Loucy (cell line): ENCODE data around the gene LTBP1.

ENCODE experiments used
- H2AFZ ChIP-seq: fragments of 200-600 bp; sonication (generic); 2 replicates; pipeline ENCODE4 v1.6.0; 2016; ENCODE audit warnings: antibody characterized with exemption, mild to moderate bottlenecking, low read length, moderate library complexity
- H3F3A ChIP-seq: fragments of 200-600 bp; 2 replicates; pipeline ENCODE4 v1.6.0; 2016; ENCODE audit warnings: antibody characterized with exemption, low read depth, mild to moderate bottlenecking
- H3K27me3 ChIP-seq: fragments of 200-600 bp; sonication (generic); 2 replicates; pipeline ENCODE4 v1.6.1; 2014; ENCODE audit warnings: low read length, mild to moderate bottlenecking; ENCODE audit not compliant: insufficient read depth, poor library complexity, severe bottlenecking
- H3K36me3 ChIP-seq: fragments of 200-600 bp; sonication (generic); 2 replicates; pipeline ENCODE4 v1.6.1; 2016; ENCODE audit warnings: low read length; ENCODE audit not compliant: insufficient read depth
- H3K4me1 ChIP-seq: fragments of 200-600 bp; sonication (generic); 2 replicates; pipeline ENCODE4 v1.5.1; 2014; ENCODE audit warnings: low read length, mild to moderate bottlenecking; ENCODE audit not compliant: insufficient read depth, poor library complexity, severe bottlenecking
- H3K4me2 ChIP-seq: fragments of 200-600 bp; sonication (generic); 2 replicates; pipeline ENCODE4 v1.6.0; 2014; ENCODE audit warnings: antibody characterized with exemption, low read length, low read depth, mild to moderate bottlenecking; ENCODE audit not compliant: poor library complexity, severe bottlenecking
- H3K4me3 ChIP-seq: fragments of 200-600 bp; sonication (generic); 2 replicates; pipeline ENCODE4 v1.5.1; 2014; ENCODE audit warnings: low read length, mild to moderate bottlenecking, mixed read lengths; ENCODE audit not compliant: poor library complexity, severe bottlenecking
- H3K79me2 ChIP-seq: fragments of 200-600 bp; sonication (generic); 2 replicates; pipeline ENCODE4 v1.6.1; 2014; ENCODE audit warnings: low read length; ENCODE audit not compliant: insufficient read depth
- H3K9ac ChIP-seq: fragments of 200-600 bp; sonication (generic); 2 replicates; pipeline ENCODE4 v1.6.0; 2014; ENCODE audit warnings: mild to moderate bottlenecking, low read depth, low read length, moderate library complexity; ENCODE audit not compliant: poor library complexity, severe bottlenecking
- H3K9me2 ChIP-seq: fragments of 200-600 bp; sonication (generic); replicated peaks from 2 replicates; pipeline ENCODE4 v1.6.1; 2016; ENCODE audit warnings: low read depth, low read length, mixed read lengths
- H3K9me3 ChIP-seq: fragments of 200-600 bp; sonication (generic); 2 replicates; pipeline ENCODE4 v1.6.1; 2014; ENCODE audit warnings: mild to moderate bottlenecking, antibody characterized with exemption, low read length, low read depth; ENCODE audit not compliant: insufficient read depth
- H4K20me1 ChIP-seq: fragments of 200-600 bp; sonication (generic); 2 replicates; pipeline ENCODE4 v1.6.0; 2014; ENCODE audit warnings: antibody characterized with exemption, low read length, mild to moderate bottlenecking; ENCODE audit not compliant: insufficient read depth, poor library complexity, severe bottlenecking
- CTCF ChIP-seq: fragments of 200-600 bp; sonication (generic); conservative IDR thresholded peaks from 2 replicates; pipeline ENCODE4 v1.5.1; 2014; ENCODE audit warnings: mild to moderate bottlenecking, antibody characterized with exemption, low read length
- EZH2phosphoT487 ChIP-seq: fragments of 200-600 bp; IDR thresholded peaks from 2 replicates; pipeline ENCODE4 v1.6.1; 2018; ENCODE audit warnings: antibody characterized with exemption, mild to moderate bottlenecking, moderate library complexity, borderline replicate concordance

LTBP1 gene

GRCh38 chr2:33104052-33104623, 157.4 kb downstream of the LTBP1 start:
- no peak overlapping the region for H2AFZ ChIP-seq
- H3K9me2 ChIP-seq: no peaks in the 10 kb centered on the region
- no peaks in the 10 kb centered on the region for H3K36me3 ChIP-seq
- no peaks in the 10 kb centered on the region for H3K4me1 ChIP-seq
- H4K20me1 ChIP-seq: no peaks in the 10 kb centered on the region
- TF ChIP-seq CTCF (no peak), EZH2phosphoT487 (no peak)
- no peaks in the 10 kb centered on the region for H3F3A ChIP-seq
- H3K4me2 ChIP-seq: no peak overlapping the region
- no peak overlapping the region for H3K9ac ChIP-seq
- no peaks in the 10 kb centered on the region for H3K9me3 ChIP-seq
- no peak overlapping the region for H3K4me3 ChIP-seq
- H3K27me3 ChIP-seq: no peaks in the 10 kb centered on the region
- no peaks in the 10 kb centered on the region for H3K79me2 ChIP-seq

GRCh38 chr2:33104726-33105125, 158.0 kb downstream of the LTBP1 start:
- Histone ChIP-seq H3K27me3 (no peaks in the 10 kb centered on the region), H3F3A (no peaks in the 10 kb centered on the region), H2AFZ (no peak overlapping the region), H3K9me2 (no peaks in the 10 kb centered on the region), H3K9me3 (no peaks in the 10 kb centered on the region), H4K20me1 (no peaks in the 10 kb centered on the region), H3K79me2 (no peaks in the 10 kb centered on the region), H3K4me1 (no peaks in the 10 kb centered on the region), H3K4me3 (no peak overlapping the region), H3K4me2 (no peak overlapping the region), H3K36me3 (no peaks in the 10 kb centered on the region), H3K9ac (no peak overlapping the region)
- no peak for TF ChIP-seq CTCF
- no peak for TF ChIP-seq EZH2phosphoT487

GRCh38 chr2:33106115-33106514, 159.4 kb downstream of the LTBP1 start:
- Histone ChIP-seq H3K4me3 (no peak overlapping the region), H3K27me3 (no peaks in the 10 kb centered on the region), H3K79me2 (no peaks in the 10 kb centered on the region), H3K36me3 (no peaks in the 10 kb centered on the region), H3K4me2 (no peak overlapping the region), H2AFZ (no peak overlapping the region), H3F3A (no peaks in the 10 kb centered on the region), H4K20me1 (no peaks in the 10 kb centered on the region), H3K9me3 (no peaks in the 10 kb centered on the region), H3K4me1 (no peaks in the 10 kb centered on the region), H3K9ac (no peak overlapping the region), H3K9me2 (no peaks in the 10 kb centered on the region)
- TF ChIP-seq EZH2phosphoT487: no peak
- no peak for TF ChIP-seq CTCF
